HG03342 (cell line): ENCODE measurements around the gene CLK4.
A peak's percentile ranks its signal among the peaks of the same experiment; 100 is the strongest.

Source experiments
- ATAC-seq: cut with Tn5 transposase; IDR thresholded peaks from one replicate; pipeline ENCODE4 v1.9.1; 2021; ENCODE audit warnings: mild to moderate bottlenecking, moderate library complexity; ENCODE audit not compliant: unreplicated experiment

The CLK4 gene

GRCh38 chr5:178626484-178627258, at the start of gene CLK4:
Gene CLK4 (minus strand): TSS chr5:178627050. CDS start chr5:178623416, 3,634 bp downstream.
- peak; percentile 82 for ATAC-seq

DNA sequence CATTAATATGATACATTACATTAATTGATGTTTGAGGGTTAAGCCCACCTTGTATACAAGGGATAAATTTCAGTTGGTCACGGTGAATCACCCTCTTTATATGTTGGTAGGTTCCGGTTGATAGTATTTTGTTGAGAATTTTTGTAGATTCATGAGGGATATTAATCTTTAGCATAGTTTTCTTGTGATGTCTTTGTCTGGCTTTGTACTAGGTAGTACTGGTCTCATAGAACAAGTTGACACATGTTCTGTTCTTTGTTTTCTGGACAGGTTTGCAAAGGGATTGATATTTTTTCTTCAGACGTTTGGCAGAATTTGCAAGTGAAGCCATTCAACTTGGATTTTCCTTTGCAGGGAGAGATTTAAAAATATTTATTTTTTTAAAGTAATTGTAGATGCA, 49.1 kb upstream of the CLK4 start:
- no peak for ATAC-seq

DNA sequence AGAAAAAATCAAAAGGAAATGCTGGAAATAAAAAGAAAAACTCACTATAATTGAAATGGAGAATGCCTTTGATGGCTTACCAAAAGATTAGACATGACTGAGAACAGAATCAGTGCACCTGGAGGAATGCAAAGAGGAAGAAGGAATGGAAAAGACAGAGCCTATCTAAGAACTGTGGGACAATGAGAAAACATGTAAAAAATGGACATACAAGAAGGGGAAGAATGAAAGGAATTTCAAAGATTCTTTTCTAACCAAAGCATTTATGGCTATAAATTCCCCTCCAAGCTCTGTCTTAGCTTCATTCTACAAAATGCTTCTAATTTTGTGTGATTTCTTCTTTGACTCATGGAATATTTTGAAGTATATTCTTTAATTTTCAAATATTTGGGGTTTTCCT, 47.5 kb upstream of the CLK4 start:
- no peak for ATAC-seq

DNA sequence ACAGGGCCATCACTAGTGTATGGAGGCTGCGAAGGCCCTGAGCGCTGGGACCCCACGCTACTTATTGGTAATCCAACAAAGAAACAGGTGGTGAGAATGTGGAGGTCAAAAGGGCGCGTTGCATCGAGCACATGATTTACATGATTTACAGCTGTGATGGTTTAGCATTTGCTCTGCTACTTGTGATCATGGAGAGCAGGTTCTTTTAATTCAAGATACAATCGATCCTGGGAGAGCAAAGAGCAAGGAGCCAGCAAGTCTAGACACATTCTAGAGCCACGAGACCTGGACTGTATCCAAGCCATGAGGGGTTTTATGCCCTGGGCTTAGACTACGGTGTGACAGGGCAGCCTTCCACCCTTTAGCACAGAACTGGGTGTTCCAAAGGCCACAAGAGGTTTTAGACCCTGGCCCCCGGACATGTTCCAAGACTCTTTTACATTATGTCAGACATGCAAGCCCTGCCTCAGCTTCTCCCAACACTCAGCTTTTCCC, 47.0 kb upstream of the CLK4 start:
- no peak for ATAC-seq

DNA sequence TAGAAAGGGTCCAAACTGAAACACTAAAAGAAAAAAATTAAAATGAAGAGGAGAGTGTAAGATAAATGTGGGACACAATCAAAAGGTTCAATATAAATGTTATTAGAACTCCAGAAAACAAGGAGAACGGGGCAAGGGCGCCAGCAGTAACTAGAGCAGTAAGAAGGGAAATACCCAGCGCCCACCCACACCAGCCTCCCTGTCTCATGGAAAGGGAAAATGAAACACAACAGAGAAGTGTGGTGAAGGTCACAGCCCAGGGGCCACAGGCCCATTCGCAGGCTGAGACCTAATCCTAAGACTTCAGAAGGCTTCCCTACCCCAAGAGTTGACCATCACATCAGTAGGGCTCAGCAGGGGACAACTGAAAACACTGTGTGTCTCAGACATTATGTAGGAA, 45.8 kb upstream of the CLK4 start:
- ATAC-seq, result no peak

- ATAC-seq, result no peak
These were observed 44.8 kb upstream of the CLK4 start for GRCh38 chr5:178671602-178672144.

GRCh38 chr5:178670351-178670885, 43.6 kb upstream of the CLK4 start:
- no peak for ATAC-seq

- ATAC-seq, result no peak
These were observed 41.7 kb upstream of the CLK4 start for GRCh38 chr5:178668579-178668978.

GRCh38 chr5:178667688-178668087, 40.8 kb upstream of the CLK4 start:
- ATAC-seq, result no peak

GRCh38 chr5:178667101-178667500, 40.3 kb upstream of the CLK4 start:
- no peak for ATAC-seq

DNA sequence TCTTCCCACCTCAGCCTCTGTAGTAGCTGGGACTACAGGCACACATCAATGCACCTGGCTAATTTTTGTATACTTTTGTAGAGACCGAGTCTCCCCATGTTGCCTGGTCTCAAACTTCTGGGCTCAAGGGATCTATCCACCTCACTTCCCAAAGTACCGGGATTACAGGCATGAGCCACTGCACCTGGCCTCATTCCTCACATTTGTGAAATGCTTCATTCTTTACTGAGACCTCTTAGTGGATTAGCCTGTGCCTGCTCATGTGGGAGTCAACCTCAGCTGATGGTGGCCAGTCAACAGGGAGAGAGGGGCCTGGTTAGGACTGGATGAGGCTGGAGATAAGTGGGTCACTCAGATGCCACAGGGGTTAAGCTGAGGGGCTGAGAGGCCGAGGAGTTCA, 37.3 kb upstream of the CLK4 start:
- ATAC-seq, result no peak

DNA sequence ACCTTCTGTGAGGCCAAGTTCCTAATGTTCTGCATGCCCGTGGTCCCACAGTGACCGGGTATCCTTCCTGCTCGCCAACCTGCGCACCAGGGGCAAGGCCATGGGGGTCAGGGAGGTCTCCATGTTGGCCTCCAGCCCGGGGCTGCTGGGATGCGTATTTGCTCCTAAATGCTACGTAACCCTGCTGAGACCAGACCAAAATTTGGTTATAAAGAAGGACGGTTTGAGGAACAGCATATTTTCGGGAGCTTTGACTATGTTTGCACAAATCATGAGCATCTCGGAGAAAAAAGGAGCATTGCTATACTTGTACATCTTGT, 35.7 kb upstream of the CLK4 start:
- no peak for ATAC-seq

DNA sequence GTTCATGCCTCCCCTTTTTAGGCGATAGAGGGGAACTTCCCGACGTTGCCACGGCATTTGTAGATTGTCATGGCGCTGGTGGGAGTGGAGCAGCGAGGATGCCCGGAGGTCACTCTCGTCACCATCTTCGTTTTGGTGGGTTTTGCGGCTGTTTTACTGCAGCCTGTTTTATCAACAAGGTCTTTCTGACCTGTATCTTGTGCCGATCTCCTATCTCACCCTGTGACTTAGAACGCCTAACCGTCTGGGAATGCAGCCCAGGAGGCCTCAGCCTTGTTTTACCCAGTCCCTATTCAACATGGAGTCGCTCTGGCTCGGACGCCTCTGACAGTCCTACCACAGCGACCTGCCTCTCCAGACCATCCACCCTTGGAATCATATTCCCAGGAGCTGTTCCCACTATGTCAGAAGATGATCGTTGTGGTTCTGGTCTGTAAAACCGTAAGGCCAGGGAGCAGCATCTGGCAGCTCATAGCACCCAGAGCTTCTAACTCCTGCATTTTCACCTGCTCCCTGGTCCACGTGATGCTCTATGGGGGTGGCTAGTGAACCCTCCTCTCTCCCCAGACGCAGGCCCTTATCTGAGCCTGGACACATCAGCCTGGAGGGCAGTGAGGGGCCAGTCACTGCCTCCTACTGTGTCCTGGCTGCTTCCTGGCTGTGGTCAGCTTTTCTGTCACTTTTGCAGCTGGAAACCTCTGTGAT, 35.1 kb upstream of the CLK4 start:
- no peak for ATAC-seq

GRCh38 chr5:178651046-178651810, 24.4 kb upstream of the CLK4 start:
- ATAC-seq, result no peak

DNA sequence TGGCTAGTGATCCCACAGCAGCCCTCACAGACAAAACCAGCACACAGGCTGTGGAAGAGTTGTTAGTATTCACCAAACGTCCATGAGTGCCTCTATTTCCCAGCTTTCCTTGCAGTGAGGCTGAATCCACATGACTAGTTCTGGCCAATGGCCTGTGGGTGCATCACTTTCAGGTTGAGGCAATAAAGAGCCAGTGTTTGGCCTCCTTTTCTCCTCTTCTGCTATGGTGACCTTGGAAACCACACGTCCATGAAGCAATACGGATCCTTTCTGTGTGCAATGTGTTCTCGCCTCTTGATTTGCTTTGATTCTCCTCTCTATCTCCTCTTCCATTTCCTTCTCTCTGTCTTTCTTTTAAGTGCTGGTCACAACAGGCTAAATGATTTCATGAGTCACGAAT, 23.4 kb upstream of the CLK4 start:
- ATAC-seq, result no peak

- no peak for ATAC-seq
These were observed 22.7 kb upstream of the CLK4 start for GRCh38 chr5:178649580-178649979.

DNA sequence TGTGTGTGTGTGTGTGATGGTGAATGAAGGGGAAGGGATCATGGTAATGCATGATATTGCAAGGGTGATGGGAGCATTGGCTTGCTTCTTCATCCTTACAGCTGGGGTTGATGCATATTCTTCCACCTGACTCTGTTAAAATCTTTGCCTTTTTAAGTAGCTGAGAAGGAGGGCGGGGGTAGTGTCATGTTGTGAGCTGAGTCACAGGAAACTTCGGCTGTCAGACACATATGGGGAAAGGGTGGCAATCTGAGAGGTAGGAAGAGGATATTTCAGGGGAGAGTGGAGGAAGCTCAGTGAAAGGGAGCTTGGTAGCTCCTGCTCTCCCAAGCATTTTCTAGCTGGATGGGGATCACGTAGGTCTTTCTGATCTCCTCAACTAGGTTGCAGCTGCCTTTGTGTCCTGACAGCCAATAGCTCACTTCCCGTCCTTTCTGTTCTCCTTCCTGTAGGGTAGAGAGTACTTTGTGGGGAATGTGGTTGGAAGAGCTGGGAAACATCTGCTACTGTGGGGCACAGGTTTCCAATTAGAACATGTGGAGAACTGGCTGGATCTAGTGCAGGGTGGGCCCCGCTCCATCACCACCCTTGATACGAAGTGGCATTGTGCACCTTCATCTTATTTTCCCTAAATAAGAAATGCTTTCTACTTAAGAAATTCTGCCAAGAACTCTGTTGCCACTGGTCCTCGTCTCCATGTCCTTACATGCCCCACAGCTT, 18.1 kb upstream of the CLK4 start:
- ATAC-seq, result no peak

DNA sequence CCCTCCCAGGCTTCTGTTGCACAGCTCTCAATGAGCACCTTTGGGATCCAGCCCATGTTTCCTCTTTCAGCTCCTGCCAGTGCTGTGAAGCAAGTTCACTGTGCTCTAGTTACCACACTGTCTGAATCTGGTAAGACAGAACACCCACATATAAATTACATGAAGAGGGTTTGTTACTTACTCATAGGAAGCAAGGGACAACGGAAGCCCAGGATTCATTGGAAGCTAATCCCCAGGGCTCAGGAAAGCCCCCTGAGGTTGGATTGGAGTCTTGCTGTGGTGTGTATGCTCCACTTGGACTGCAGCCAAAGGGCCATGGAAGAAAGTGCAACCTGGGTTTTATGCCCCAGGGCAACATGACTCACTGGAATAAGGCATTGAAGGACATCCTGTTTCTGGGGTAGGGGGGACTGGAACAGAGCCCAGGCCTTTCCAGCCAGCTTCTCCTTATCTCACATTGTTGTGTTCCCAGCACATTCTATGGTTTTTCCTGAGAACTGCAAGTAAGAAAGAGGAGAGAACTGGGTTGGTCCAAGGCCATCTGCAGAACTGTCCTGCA, 15.6 kb upstream of the CLK4 start:
- ATAC-seq, result no peak

GRCh38 chr5:178641711-178642110, 14.9 kb upstream of the CLK4 start:
- ATAC-seq, result no peak

- ATAC-seq, result no peak
These were observed 13.6 kb upstream of the CLK4 start for GRCh38 chr5:178640331-178641045.
